H1 (cell line): ENCODE results near the gene REELD1. TPM values are rescaled to one million over a fixed set of nuclear protein-coding genes. Genes with fewer than 3 reads are reported as not detected.

Experiments
- CHD2 ChIP-seq: IDR thresholded peaks from 2 replicates; pipeline ENCODE4 v1.6.1; 2012; ENCODE audit warnings: low read length, improper control_type of control experiment
- EP300 ChIP-seq, 2 experiments: IDR thresholded peaks; 1 replicate in 1 of 2; 2 replicates in 1 of 2; pipeline ENCODE4 v1.6.1; 2011 to 2012; ENCODE audit warnings: low read depth in 2 of 2, low read length in 2 of 2, mild to moderate bottlenecking in 2 of 2, borderline replicate concordance in 1 of 2, inconsistent platforms in 1 of 2, moderate library complexity in 1 of 2
- FOSL1 ChIP-seq: IDR thresholded peaks from 2 replicates; pipeline ENCODE4 v1.6.1; 2011; ENCODE audit warnings: mild to moderate bottlenecking, low read depth, low read length, moderate library complexity; ENCODE audit not compliant: insufficient read depth
- JUN ChIP-seq: IDR thresholded peaks from 2 replicates; pipeline ENCODE4 v1.6.1; 2011; ENCODE audit warnings: low read depth, mild to moderate bottlenecking, improper control_type of control experiment, low read length
- JUND ChIP-seq: IDR thresholded peaks from 2 replicates; pipeline ENCODE4 v1.6.1; 2011; ENCODE audit warnings: mild to moderate bottlenecking, improper control_type of control experiment, low read length
- POU5F1 ChIP-seq: IDR thresholded peaks from 2 replicates; pipeline ENCODE4 v1.6.1; 2011; ENCODE audit warnings: low read depth, mild to moderate bottlenecking, low read length, moderate library complexity
- TCF12 ChIP-seq: IDR thresholded peaks from 2 replicates; pipeline ENCODE4 v1.6.1; 2011; ENCODE audit warnings: low read depth, mild to moderate bottlenecking, low read length
- ZNF274 ChIP-seq: IDR thresholded peaks from 2 replicates; pipeline ENCODE4 v1.7.0; 2012; ENCODE audit warnings: low read length, borderline replicate concordance; ENCODE audit errors: extremely low read depth
- polyA plus RNA-seq, 7 experiments: library from polyadenylated mRNA; depleted of rRNA in 3 of 7; stranded (reverse) in 5 of 7; unstranded in 2 of 7; fragments of >200 nt in 5 of 7; fragments of 200-250 nt in 2 of 7; gene quantifications; 1 replicate in 5 of 7; 2 replicates in 1 of 7; 4 replicates in 1 of 7; pipeline versions ENCODE4 v1.2.1 to v1.2.3, GENCODE V29; 2011 to 2013; ENCODE audit warnings: missing spikeins in 2 of 7, mixed read lengths in 2 of 7
- total RNA-seq: library from RNA; stranded (reverse); fragmentation: NEBNext Ultra II Directional; extraction: Animal tissue kit (Norgen Biotek cat#: 25700); gene quantifications from 2 replicates; pipeline ENCODE4 v1.2.1, GENCODE V29; 2021
- TF ChIP-seq, protein P1 (sequence below): IDR thresholded peaks from 2 replicates; pipeline ENCODE4 v1.6.1; 2012; ENCODE audit warnings: low read length, inconsistent platforms
- TF ChIP-seq, protein P2 (sequence below): fragments of 300-600 bp; sonication (generic); IDR thresholded peaks from 2 replicates; pipeline ENCODE4 v1.7.1; 2012; ENCODE audit warnings: low read length, moderate library complexity, mild to moderate bottlenecking, inconsistent platforms; ENCODE audit not compliant: insufficient replicate concordance

REELD1 gene
- total and polyA plus RNA-seq, 2 of the 8 experiments (the other 6 are each of a cell fraction or from before 2014, with no cell fraction given) = 0.03 TPM; not detected in 1

DNA sequence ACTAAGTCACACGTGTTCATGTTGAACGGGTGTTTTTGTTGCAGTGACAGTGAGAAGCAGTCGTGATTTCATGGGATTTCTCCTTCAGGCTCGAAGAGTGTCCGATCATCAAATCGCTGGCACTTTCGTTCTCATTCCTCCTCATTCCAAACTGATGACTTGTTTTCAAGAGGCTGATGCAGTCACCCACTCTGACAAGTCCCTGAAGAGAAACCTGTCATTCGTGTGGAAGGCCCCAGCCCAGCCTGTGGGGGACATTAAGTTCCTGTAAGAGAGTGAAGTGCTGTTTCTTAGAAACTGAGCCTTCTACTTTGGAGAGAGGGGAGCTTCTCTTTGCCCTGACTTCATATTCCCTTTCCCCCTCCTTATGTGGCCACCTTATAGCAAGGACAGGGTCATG is 8.0 kb downstream of the REELD1 start (continued):
- TF ChIP-seq, protein P1, sequence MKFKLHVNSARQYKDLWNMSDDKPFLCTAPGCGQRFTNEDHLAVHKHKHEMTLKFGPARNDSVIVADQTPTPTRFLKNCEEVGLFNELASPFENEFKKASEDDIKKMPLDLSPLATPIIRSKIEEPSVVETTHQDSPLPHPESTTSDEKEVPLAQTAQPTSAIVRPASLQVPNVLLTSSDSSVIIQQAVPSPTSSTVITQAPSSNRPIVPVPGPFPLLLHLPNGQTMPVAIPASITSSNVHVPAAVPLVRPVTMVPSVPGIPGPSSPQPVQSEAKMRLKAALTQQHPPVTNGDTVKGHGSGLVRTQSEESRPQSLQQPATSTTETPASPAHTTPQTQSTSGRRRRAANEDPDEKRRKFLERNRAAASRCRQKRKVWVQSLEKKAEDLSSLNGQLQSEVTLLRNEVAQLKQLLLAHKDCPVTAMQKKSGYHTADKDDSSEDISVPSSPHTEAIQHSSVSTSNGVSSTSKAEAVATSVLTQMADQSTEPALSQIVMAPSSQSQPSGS = no peak
- no peak for TF ChIP-seq ZNF274
- no peak for TF ChIP-seq TCF12
- TF ChIP-seq, protein P2, sequence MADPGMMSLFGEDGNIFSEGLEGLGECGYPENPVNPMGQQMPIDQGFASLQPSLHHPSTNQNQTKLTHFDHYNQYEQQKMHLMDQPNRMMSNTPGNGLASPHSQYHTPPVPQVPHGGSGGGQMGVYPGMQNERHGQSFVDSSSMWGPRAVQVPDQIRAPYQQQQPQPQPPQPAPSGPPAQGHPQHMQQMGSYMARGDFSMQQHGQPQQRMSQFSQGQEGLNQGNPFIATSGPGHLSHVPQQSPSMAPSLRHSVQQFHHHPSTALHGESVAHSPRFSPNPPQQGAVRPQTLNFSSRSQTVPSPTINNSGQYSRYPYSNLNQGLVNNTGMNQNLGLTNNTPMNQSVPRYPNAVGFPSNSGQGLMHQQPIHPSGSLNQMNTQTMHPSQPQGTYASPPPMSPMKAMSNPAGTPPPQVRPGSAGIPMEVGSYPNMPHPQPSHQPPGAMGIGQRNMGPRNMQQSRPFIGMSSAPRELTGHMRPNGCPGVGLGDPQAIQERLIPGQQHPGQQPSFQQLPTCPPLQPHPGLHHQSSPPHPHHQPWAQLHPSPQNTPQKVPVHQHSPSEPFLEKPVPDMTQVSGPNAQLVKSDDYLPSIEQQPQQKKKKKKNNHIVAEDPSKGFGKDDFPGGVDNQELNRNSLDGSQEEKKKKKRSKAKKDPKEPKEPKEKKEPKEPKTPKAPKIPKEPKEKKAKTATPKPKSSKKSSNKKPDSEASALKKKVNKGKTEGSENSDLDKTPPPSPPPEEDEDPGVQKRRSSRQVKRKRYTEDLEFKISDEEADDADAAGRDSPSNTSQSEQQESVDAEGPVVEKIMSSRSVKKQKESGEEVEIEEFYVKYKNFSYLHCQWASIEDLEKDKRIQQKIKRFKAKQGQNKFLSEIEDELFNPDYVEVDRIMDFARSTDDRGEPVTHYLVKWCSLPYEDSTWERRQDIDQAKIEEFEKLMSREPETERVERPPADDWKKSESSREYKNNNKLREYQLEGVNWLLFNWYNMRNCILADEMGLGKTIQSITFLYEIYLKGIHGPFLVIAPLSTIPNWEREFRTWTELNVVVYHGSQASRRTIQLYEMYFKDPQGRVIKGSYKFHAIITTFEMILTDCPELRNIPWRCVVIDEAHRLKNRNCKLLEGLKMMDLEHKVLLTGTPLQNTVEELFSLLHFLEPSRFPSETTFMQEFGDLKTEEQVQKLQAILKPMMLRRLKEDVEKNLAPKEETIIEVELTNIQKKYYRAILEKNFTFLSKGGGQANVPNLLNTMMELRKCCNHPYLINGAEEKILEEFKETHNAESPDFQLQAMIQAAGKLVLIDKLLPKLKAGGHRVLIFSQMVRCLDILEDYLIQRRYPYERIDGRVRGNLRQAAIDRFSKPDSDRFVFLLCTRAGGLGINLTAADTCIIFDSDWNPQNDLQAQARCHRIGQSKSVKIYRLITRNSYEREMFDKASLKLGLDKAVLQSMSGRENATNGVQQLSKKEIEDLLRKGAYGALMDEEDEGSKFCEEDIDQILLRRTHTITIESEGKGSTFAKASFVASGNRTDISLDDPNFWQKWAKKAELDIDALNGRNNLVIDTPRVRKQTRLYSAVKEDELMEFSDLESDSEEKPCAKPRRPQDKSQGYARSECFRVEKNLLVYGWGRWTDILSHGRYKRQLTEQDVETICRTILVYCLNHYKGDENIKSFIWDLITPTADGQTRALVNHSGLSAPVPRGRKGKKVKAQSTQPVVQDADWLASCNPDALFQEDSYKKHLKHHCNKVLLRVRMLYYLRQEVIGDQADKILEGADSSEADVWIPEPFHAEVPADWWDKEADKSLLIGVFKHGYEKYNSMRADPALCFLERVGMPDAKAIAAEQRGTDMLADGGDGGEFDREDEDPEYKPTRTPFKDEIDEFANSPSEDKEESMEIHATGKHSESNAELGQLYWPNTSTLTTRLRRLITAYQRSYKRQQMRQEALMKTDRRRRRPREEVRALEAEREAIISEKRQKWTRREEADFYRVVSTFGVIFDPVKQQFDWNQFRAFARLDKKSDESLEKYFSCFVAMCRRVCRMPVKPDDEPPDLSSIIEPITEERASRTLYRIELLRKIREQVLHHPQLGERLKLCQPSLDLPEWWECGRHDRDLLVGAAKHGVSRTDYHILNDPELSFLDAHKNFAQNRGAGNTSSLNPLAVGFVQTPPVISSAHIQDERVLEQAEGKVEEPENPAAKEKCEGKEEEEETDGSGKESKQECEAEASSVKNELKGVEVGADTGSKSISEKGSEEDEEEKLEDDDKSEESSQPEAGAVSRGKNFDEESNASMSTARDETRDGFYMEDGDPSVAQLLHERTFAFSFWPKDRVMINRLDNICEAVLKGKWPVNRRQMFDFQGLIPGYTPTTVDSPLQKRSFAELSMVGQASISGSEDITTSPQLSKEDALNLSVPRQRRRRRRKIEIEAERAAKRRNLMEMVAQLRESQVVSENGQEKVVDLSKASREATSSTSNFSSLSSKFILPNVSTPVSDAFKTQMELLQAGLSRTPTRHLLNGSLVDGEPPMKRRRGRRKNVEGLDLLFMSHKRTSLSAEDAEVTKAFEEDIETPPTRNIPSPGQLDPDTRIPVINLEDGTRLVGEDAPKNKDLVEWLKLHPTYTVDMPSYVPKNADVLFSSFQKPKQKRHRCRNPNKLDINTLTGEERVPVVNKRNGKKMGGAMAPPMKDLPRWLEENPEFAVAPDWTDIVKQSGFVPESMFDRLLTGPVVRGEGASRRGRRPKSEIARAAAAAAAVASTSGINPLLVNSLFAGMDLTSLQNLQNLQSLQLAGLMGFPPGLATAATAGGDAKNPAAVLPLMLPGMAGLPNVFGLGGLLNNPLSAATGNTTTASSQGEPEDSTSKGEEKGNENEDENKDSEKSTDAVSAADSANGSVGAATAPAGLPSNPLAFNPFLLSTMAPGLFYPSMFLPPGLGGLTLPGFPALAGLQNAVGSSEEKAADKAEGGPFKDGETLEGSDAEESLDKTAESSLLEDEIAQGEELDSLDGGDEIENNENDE = no peak
- no peak for TF ChIP-seq JUND
- no peak for TF ChIP-seq POU5F1
- TF ChIP-seq FOSL1 = no peak
- no peak for TF ChIP-seq CHD2
- TF ChIP-seq EP300 (IDR thresholded peaks at IDR 0.05; ENCODE audit: borderline replicate concordance in 1 of 2, low read depth in 2 of 2, low read length in 2 of 2) = no peak
- no peak for TF ChIP-seq JUN
